ENCODE measurements around the gene INO80D. TPM values are rescaled to one million over a fixed set of nuclear protein-coding genes. Genes with fewer than 3 reads are reported as not detected.

Gene INO80D
- total and polyA plus RNA-seq, 2 of the 13 experiments (the other 11 are each of a cell fraction or from before 2014, with no cell fraction given) = 7.6 to 7.9 TPM

DNA sequence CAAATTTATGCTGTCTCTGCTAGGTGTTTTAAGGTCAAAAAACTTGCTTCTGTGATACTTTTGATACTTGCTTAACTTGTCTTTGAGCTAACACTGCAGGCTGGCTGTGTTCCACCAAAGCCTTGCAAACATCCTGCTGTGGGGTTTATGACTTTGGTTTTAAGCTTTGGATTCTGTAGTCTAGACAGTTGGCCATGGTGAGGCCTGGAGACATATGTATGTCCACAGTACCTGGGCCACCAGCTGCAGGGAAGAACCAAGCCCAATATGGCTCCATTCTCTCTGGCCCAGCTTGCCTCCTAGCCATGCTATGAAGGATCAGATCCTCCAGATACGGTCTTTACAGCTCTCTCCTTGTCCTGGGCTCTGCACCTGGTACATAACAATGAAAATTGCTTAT lies 113.9 kb downstream of the INO80D start (continued):
- TF ChIP-seq, protein P1, sequence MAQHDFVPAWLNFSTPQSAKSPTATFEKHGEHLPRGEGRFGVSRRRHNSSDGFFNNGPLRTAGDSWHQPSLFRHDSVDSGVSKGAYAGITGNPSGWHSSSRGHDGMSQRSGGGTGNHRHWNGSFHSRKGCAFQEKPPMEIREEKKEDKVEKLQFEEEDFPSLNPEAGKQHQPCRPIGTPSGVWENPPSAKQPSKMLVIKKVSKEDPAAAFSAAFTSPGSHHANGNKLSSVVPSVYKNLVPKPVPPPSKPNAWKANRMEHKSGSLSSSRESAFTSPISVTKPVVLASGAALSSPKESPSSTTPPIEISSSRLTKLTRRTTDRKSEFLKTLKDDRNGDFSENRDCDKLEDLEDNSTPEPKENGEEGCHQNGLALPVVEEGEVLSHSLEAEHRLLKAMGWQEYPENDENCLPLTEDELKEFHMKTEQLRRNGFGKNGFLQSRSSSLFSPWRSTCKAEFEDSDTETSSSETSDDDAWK (CRISPR knock-in tag; IDR thresholded peaks at IDR 0.05) = no peak
- no peak for TF ChIP-seq CENPT (CRISPR knock-in tag; IDR thresholded peaks at IDR 0.05; ENCODE audit: low read depth)
- TF ChIP-seq ZNF746 (CRISPR knock-in tag; IDR thresholded peaks at IDR 0.05) = no peak
- TF ChIP-seq, protein P2, sequence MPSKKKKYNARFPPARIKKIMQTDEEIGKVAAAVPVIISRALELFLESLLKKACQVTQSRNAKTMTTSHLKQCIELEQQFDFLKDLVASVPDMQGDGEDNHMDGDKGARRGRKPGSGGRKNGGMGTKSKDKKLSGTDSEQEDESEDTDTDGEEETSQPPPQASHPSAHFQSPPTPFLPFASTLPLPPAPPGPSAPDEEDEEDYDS (CRISPR knock-in tag; IDR thresholded peaks at IDR 0.05) = peak; percentile 32; the same call in 1 of the 2 replicates

DNA sequence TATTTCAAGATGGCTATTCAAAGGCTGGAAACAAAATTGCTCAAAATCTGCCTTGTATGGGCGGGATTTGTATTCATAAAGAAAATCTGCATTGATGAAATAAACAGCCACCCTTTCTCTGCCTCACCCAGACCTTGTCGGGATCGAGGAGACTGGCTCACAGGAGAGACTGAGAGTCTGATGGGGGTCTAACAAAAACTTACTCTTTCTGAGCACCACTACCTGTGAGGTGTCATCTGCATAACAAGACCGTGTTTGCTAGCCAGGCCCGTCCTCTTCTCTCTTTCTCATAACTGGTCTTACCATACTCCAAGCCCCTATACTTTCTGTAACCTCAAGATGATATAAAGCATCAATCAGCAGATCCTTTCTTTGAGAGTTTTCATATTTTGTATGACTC lies 115.6 kb downstream of the INO80D start:
- Histone ChIP-seq H3K36me3 (replicated peaks in 1 of 2; ENCODE audit: control insufficient read depth in 1 of 2, insufficient read depth in 2 of 2, low read length in 2 of 2) (no peaks in the 10 kb centered on the region), H3K9ac (ENCODE audit: insufficient read depth, low read depth, low read length) (no peak overlapping the region), H3K9me3 (ENCODE audit: low read length) (no peaks in the 10 kb centered on the region), H2AFZ (ENCODE audit: low read length) (peak overlapping the region; percentile 21), H3K79me2 (ENCODE audit: insufficient read depth, low read length) (no peaks in the 10 kb centered on the region), H3K27ac (ENCODE audit: extremely low read length, insufficient read depth, low read length) (no peak overlapping the region), H3K4me2 (ENCODE audit: low read depth, low read length) (no peak overlapping the region), H3K4me3 (replicated peaks in 1 of 3; ENCODE audit: insufficient read depth in 1 of 3, low read depth in 2 of 3, low read length in 3 of 3) (no peak overlapping the region), H3K27me3 (ENCODE audit: control insufficient read depth in 1 of 2, insufficient read depth in 2 of 2, low read length in 2 of 2) (no peaks in the 10 kb centered on the region), H3K4me1 (ENCODE audit: insufficient read depth, low read length) (peaks cover 73% of the 10 kb centered on the region), H4K20me1 (ENCODE audit: insufficient read depth, low read length) (no peaks in the 10 kb centered on the region)
- ATAC-seq = no peak
- intact Hi-C loops (cut with micrococcal nuclease; ENCODE audit: unreplicated experiment) = no loop called here
- no peak for FAIRE-seq
- in situ Hi-C loops (cut with HindIII; ENCODE audit: extremely low pct_ligation_motif_present, low pct_unique_long_range_greater_than_20kb) = no loop called here
- POLR2A ChIA-PET = no interaction called here
- CTCF ChIA-PET (ENCODE audit: low intra/inter-chr PET ratio, low total read pairs) = no interaction called here
- 89% methylated on average over 5 of the region's 5 CpGs for WGBS (ENCODE audit: low lambda C conversion rate)
- TF ChIP-seq NR2F2 (IDR thresholded peaks at IDR 0.05; ENCODE audit: borderline replicate concordance, low read depth) = no peak
- TF ChIP-seq, protein P3, sequence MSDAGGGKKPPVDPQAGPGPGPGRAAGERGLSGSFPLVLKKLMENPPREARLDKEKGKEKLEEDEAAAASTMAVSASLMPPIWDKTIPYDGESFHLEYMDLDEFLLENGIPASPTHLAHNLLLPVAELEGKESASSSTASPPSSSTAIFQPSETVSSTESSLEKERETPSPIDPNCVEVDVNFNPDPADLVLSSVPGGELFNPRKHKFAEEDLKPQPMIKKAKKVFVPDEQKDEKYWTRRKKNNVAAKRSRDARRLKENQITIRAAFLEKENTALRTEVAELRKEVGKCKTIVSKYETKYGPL (CRISPR knock-in tag; IDR thresholded peaks at IDR 0.05) = no peak
- TF ChIP-seq, protein P4, sequence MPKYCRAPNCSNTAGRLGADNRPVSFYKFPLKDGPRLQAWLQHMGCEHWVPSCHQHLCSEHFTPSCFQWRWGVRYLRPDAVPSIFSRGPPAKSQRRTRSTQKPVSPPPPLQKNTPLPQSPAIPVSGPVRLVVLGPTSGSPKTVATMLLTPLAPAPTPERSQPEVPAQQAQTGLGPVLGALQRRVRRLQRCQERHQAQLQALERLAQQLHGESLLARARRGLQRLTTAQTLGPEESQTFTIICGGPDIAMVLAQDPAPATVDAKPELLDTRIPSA (CRISPR knock-in tag; IDR thresholded peaks at IDR 0.05; ENCODE audit: borderline replicate concordance) = no peak
- no peak for TF ChIP-seq ZNF883 (CRISPR knock-in tag; IDR thresholded peaks at IDR 0.05; ENCODE audit: not compliant biosample characterization)
- DNase-seq (ENCODE audit: low spot score) = no peak
- no TSS peak for BruUV-seq (replicated peaks)

All from HepG2 (cell line).